CD8-positive, alpha-beta memory T cell (primary cell): Measurements from ENCODE around the gene SCFD2. TPM values are rescaled to one million over a fixed set of nuclear protein-coding genes. Genes with fewer than 3 reads are reported as not detected.

Source experiments
- CTCF ChIA-PET: fragments of 350-600 bp; sonication (Branson Sonifier 250); formaldehyde crosslinking; loops from one replicate; lab custom pipeline; 2021; ENCODE audit warnings: antibody characterized with exemption; lab: Charles Lee
- POLR2A ChIA-PET: fragments of 350-600 bp; sonication (Branson Sonifier 250); formaldehyde crosslinking; loops from one replicate; lab custom pipeline; 2021; ENCODE audit warnings: antibody characterized with exemption; lab: Charles Lee
- DNase-seq, 5 donors: peaks; one replicate each; pipeline versions ENCODE4 v3.0.0 to v3.0.0-alpha.2; 2020 to 2022; ENCODE audit warnings: mixed read lengths in 1 of 5
- H3K27ac ChIP-seq: one replicate; pipeline ENCODE4 v1.7.0; 2013; ENCODE audit warnings: low read depth, mild to moderate bottlenecking, low read length, moderate library complexity
- H3K27me3 ChIP-seq: 2 replicates; pipeline ENCODE4 v1.7.0; 2013; ENCODE audit warnings: low read length, mild to moderate bottlenecking; ENCODE audit not compliant: insufficient read depth, poor library complexity, severe bottlenecking
- H3K36me3 ChIP-seq: 2 replicates; pipeline ENCODE4 v1.7.0; 2013; ENCODE audit warnings: mild to moderate bottlenecking, low read length, moderate library complexity; ENCODE audit not compliant: insufficient read depth
- H3K4me1 ChIP-seq: 2 replicates; pipeline ENCODE4 v1.7.0; 2013; ENCODE audit warnings: mild to moderate bottlenecking, low read length, moderate library complexity; ENCODE audit not compliant: insufficient read depth
- H3K4me3 ChIP-seq: 2 replicates; pipeline ENCODE4 v1.7.0; 2013; ENCODE audit warnings: mild to moderate bottlenecking, low read length
- H3K9me3 ChIP-seq: 2 replicates; pipeline ENCODE4 v1.7.0; 2013; ENCODE audit warnings: mild to moderate bottlenecking, low read length
- H3K27ac Mint-ChIP-seq, 8 donors: one replicate each; pipeline ENCODE4 v1.8.0; 2020 to 2021; ENCODE audit warnings: mixed read lengths in 8 of 8, mild to moderate bottlenecking in 6 of 8, inconsistent platforms in 3 of 8, moderate library complexity in 3 of 8
- H3K27me3 Mint-ChIP-seq, 2 donors: one replicate each; pipeline ENCODE4 v1.8.0; 2020 to 2021; ENCODE audit warnings: mixed read lengths in 2 of 2, mild to moderate bottlenecking in 1 of 2, moderate library complexity in 1 of 2
- H3K36me3 Mint-ChIP-seq, 3 donors: one replicate each; pipeline ENCODE4 v1.8.0; 2020 to 2021; ENCODE audit warnings: mixed read lengths in 3 of 3, inconsistent platforms in 1 of 3, mild to moderate bottlenecking in 1 of 3
- H3K4me1 Mint-ChIP-seq, 3 donors: one replicate each; pipeline ENCODE4 v1.8.0; 2020 to 2021; ENCODE audit warnings: mixed read lengths in 3 of 3, inconsistent platforms in 1 of 3, mild to moderate bottlenecking in 1 of 3
- H3K4me3 Mint-ChIP-seq, 7 donors: one replicate each; pipeline ENCODE4 v1.8.0; 2020 to 2021; ENCODE audit warnings: mixed read lengths in 7 of 7, mild to moderate bottlenecking in 6 of 7, moderate library complexity in 4 of 7, inconsistent platforms in 2 of 7
- H3K9me3 Mint-ChIP-seq, 5 donors: one replicate each; pipeline ENCODE4 v1.8.0; 2020 to 2022; ENCODE audit warnings: mixed read lengths in 5 of 5, mild to moderate bottlenecking in 3 of 5, moderate library complexity in 2 of 5, inconsistent platforms in 1 of 5
- polyA plus RNA-seq: library from polyadenylated mRNA; unstranded; fragments of 300-500 nt; fragmentation: Illumina TruSeq; gene quantifications from one replicate; pipeline ENCODE4 v1.2.3, GENCODE V29; 2021
- total RNA-seq, 2 experiments: library from RNA; stranded (reverse); gene quantifications; one replicate each; pipeline ENCODE4 v1.2.3, GENCODE V29; 2021

Gene SCFD2
- total and polyA plus RNA-seq, 3 experiments from 2014 or later: 18.1 to 29.1 (median 25.7) TPM

- Mint-ChIP-seq H3K4me1 (peaks cover 0 to 3% (median 0%) of the 10 kb centered on the region in 3 donors), H3K36me3 (peaks cover 1 to 8% (median 7%) of the 10 kb centered on the region in 3 donors), H3K9me3 (no peaks in the 10 kb centered on the region), H3K27me3 (no peaks in the 10 kb centered on the region), H3K27ac (peak overlapping the region in 3 of 8 donors; percentile 1 to 74 (median 63)), H3K4me3 (no peak overlapping the region)
- Histone ChIP-seq H3K27ac (no peak overlapping the region), H3K36me3 (no peaks in the 10 kb centered on the region), H3K27me3 (no peaks in the 10 kb centered on the region), H3K9me3 (no peaks in the 10 kb centered on the region), H3K4me3 (no peak overlapping the region), H3K4me1 (no peaks in the 10 kb centered on the region)
- DNase-seq: no peak
- CTCF ChIA-PET: interaction anchor here (1.2 to 1.5 kb wide), 2 partner anchors 14 to 16 kb away, joined by 3 read pairs; no protein-coding TSS in a partner anchor
- POLR2A ChIA-PET: no interaction called here
Measured at GRCh38 chr4:52912608-52913007, 453.3 kb downstream of the SCFD2 start.

GRCh38 chr4:52911684-52912294 lies 454.1 kb downstream of the SCFD2 start:
- Histone ChIP-seq H3K4me1 (no peaks in the 10 kb centered on the region), H3K36me3 (no peaks in the 10 kb centered on the region), H3K27ac (no peak overlapping the region), H3K27me3 (no peaks in the 10 kb centered on the region), H3K9me3 (no peaks in the 10 kb centered on the region), H3K4me3 (no peak overlapping the region)
- ChIA-PET CTCF (interaction anchor here (0.7 to 1.5 kb wide), 5 partner anchors 11 to 355 kb away, joined by 3 read pairs; no protein-coding TSS in a partner anchor), POLR2A (no interaction called here)
- H3K27me3 Mint-ChIP-seq: no peaks in the 10 kb centered on the region
- H3K36me3 Mint-ChIP-seq: peaks cover 6 to 15% (median 15%) of the 10 kb centered on the region in 3 donors
- DNase-seq: peak; percentile 17 to 69 (median 43)
- H3K4me1 Mint-ChIP-seq: peaks cover 0 to 3% (median 0%) of the 10 kb centered on the region in 3 donors
- no peak overlapping the region for H3K4me3 Mint-ChIP-seq
- peak overlapping the region in 2 of 8 donors; percentile 15 to 24 for H3K27ac Mint-ChIP-seq
- no peaks in the 10 kb centered on the region for H3K9me3 Mint-ChIP-seq

- H3K27ac ChIP-seq: no peak overlapping the region
- DNase-seq: no peak
- H3K9me3 ChIP-seq: no peaks in the 10 kb centered on the region
- Mint-ChIP-seq H3K36me3 (peaks cover 13 to 28% (median 27%) of the 10 kb centered on the region in 3 donors), H3K4me1 (peaks cover 0 to 3% (median 0%) of the 10 kb centered on the region in 3 donors), H3K9me3 (no peaks in the 10 kb centered on the region), H3K27me3 (no peaks in the 10 kb centered on the region), H3K27ac (no peak overlapping the region), H3K4me3 (no peak overlapping the region)
- no peak overlapping the region for H3K4me3 ChIP-seq
- H3K4me1 ChIP-seq: no peaks in the 10 kb centered on the region
- ChIA-PET POLR2A (no interaction called here), CTCF (no interaction called here)
- no peaks in the 10 kb centered on the region for H3K27me3 ChIP-seq
- H3K36me3 ChIP-seq: peaks cover 5% of the 10 kb centered on the region
Measured at GRCh38 chr4:52910115-52910514, 455.7 kb downstream of the SCFD2 start.

GRCh38 chr4:52907510-52907909 lies 458.4 kb downstream of the SCFD2 start:
- H3K27ac ChIP-seq: no peak overlapping the region
- no peak for DNase-seq
- CTCF ChIA-PET: interaction anchor here (1.0 kb wide), 1 partner anchor 8 kb away, joined by 3 read pairs; no protein-coding TSS in a partner anchor
- Mint-ChIP-seq H3K9me3 (no peaks in the 10 kb centered on the region), H3K4me3 (no peak overlapping the region), H3K27me3 (no peaks in the 10 kb centered on the region), H3K36me3 (peaks cover 24 to 52% (median 49%) of the 10 kb centered on the region in 3 donors), H3K27ac (peak overlapping the region in 1 of 8 donors; percentile 33), H3K4me1 (no peaks in the 10 kb centered on the region)
- H3K4me1 ChIP-seq: no peaks in the 10 kb centered on the region
- no peaks in the 10 kb centered on the region for H3K27me3 ChIP-seq
- peaks cover 5% of the 10 kb centered on the region for H3K36me3 ChIP-seq
- POLR2A ChIA-PET: no interaction called here
- H3K4me3 ChIP-seq: no peak overlapping the region
- no peaks in the 10 kb centered on the region for H3K9me3 ChIP-seq

- no peaks in the 10 kb centered on the region for H3K4me1 Mint-ChIP-seq
- CTCF ChIA-PET: no interaction called here
- H3K27ac Mint-ChIP-seq: peak overlapping the region in 1 of 8 donors; percentile 28
- POLR2A ChIA-PET: no interaction called here
- H3K4me3 Mint-ChIP-seq: no peak overlapping the region
- Histone ChIP-seq H3K4me1 (no peaks in the 10 kb centered on the region), H3K27me3 (no peaks in the 10 kb centered on the region), H3K27ac (no peak overlapping the region), H3K9me3 (no peaks in the 10 kb centered on the region), H3K4me3 (no peak overlapping the region), H3K36me3 (peaks cover 5% of the 10 kb centered on the region)
- peaks cover 0 to 3% (median 0%) of the 10 kb centered on the region in 5 donors for H3K9me3 Mint-ChIP-seq
- DNase-seq: no peak
- no peaks in the 10 kb centered on the region for H3K27me3 Mint-ChIP-seq
- peaks cover 27 to 67% (median 62%) of the 10 kb centered on the region in 3 donors for H3K36me3 Mint-ChIP-seq
Measured at GRCh38 chr4:52904421-52904820, 461.4 kb downstream of the SCFD2 start.

DNA sequence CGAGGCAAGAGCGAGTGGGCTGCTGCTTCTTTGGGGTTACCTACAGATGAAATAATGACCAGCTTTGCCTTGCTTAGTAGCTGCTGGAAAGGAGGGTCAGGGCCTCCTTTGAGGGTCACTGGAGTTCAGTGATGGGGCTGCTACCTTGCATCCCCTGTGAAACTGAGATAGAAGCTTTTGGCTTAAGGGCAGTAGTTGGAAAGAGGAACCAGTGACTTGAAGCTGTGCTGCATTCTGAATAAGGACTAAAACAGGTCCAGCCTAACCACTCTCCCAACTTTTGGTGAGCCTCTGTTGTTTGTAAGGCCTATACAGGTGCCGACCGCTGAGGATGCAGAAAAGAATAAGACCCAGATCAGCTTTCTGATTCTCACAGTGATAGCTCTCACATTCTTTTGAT lies 462.6 kb downstream of the SCFD2 start:
- Mint-ChIP-seq H3K36me3 (peaks cover 27 to 65% (median 60%) of the 10 kb centered on the region in 3 donors), H3K4me1 (no peaks in the 10 kb centered on the region), H3K27ac (no peak overlapping the region), H3K4me3 (no peak overlapping the region), H3K9me3 (peaks cover 0 to 3% (median 2%) of the 10 kb centered on the region in 5 donors), H3K27me3 (no peaks in the 10 kb centered on the region)
- H3K9me3 ChIP-seq: no peaks in the 10 kb centered on the region
- ChIA-PET CTCF (no interaction called here), POLR2A (no interaction called here)
- H3K27ac ChIP-seq: no peak overlapping the region
- H3K4me1 ChIP-seq: no peaks in the 10 kb centered on the region
- H3K4me3 ChIP-seq: no peak overlapping the region
- no peaks in the 10 kb centered on the region for H3K27me3 ChIP-seq
- peaks cover 5% of the 10 kb centered on the region for H3K36me3 ChIP-seq
- DNase-seq: no peak

DNA sequence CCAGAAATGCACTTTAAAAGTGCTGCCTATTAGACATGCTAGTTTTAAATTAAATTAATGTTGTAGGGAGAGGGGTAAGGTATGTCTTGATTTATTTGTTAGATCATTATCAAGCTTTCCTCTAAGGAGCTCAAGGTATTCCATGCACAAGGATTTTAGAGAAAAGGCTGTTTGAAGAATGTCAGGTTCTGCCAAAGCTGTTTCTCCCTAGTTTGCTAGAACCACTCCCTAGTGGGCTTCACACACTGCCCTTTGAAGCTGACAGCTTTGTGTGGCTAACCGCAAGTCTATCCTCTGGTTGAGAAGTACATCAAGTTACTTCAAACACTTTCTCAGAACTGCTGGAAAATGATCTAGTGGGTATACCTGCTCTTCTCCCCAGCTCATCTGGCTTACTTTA lies 471.4 kb downstream of the SCFD2 start:
- Mint-ChIP-seq H3K27ac (peak overlapping the region in 1 of 8 donors; percentile 19), H3K4me1 (peaks cover 0 to 1% (median 0%) of the 10 kb centered on the region in 3 donors), H3K4me3 (no peak overlapping the region), H3K36me3 (peaks cover 2 to 14% (median 14%) of the 10 kb centered on the region in 3 donors), H3K9me3 (peaks cover 0 to 6% (median 0%) of the 10 kb centered on the region in 5 donors), H3K27me3 (no peaks in the 10 kb centered on the region)
- H3K4me3 ChIP-seq: no peak overlapping the region
- H3K27me3 ChIP-seq: no peaks in the 10 kb centered on the region
- ChIA-PET POLR2A (no interaction called here), CTCF (no interaction called here)
- no peaks in the 10 kb centered on the region for H3K9me3 ChIP-seq
- H3K27ac ChIP-seq: no peak overlapping the region
- H3K4me1 ChIP-seq: no peaks in the 10 kb centered on the region
- peak in 1 of 5 donors; percentile 23 for DNase-seq
- H3K36me3 ChIP-seq: no peaks in the 10 kb centered on the region

GRCh38 chr4:52892880-52893279 lies 473.0 kb downstream of the SCFD2 start:
- Histone ChIP-seq H3K4me1 (no peaks in the 10 kb centered on the region), H3K27me3 (no peaks in the 10 kb centered on the region), H3K27ac (no peak overlapping the region), H3K9me3 (no peaks in the 10 kb centered on the region), H3K4me3 (no peak overlapping the region), H3K36me3 (no peaks in the 10 kb centered on the region)
- Mint-ChIP-seq H3K4me1 (peaks cover 0 to 1% (median 0%) of the 10 kb centered on the region in 3 donors), H3K27me3 (no peaks in the 10 kb centered on the region), H3K36me3 (peaks cover 4 to 17% (median 17%) of the 10 kb centered on the region in 3 donors), H3K9me3 (peaks cover 0 to 3% (median 0%) of the 10 kb centered on the region in 5 donors), H3K4me3 (no peak overlapping the region), H3K27ac (no peak overlapping the region)
- CTCF ChIA-PET: no interaction called here
- POLR2A ChIA-PET: no interaction called here
- DNase-seq: no peak
